DND-41 (cell line): ENCODE data around the gene CAMKMT.

Source experiments
- ATAC-seq: fragments of 200-7000 bp; cut with Tn5 transposase; 3 replicates; pipeline ENCODE4 v1.9.1; 2021; ENCODE audit warnings: low read depth; ENCODE audit not compliant: insufficient read depth
- DNase-seq: peaks from one replicate; pipeline ENCODE4 v3.0.0-alpha.2; 2020
- H2AFZ ChIP-seq: 2 replicates; pipeline ENCODE4 v1.6.0; 2012; ENCODE audit warnings: low read depth, low read length
- H3K27ac ChIP-seq: 2 replicates; pipeline ENCODE4 v1.5.1; 2012; ENCODE audit warnings: low read length, inconsistent platforms
- H3K27me3 ChIP-seq: fragments of 200-600 bp; sonication (generic); 2 replicates; pipeline ENCODE4 v1.6.0; 2012; ENCODE audit warnings: low read length, mild to moderate bottlenecking, inconsistent platforms; ENCODE audit not compliant: insufficient read depth, poor library complexity
- H3K36me3 ChIP-seq: 2 replicates; pipeline ENCODE4 v1.5.1; 2012; ENCODE audit warnings: low read length, inconsistent platforms; ENCODE audit not compliant: insufficient read depth
- H3K4me1 ChIP-seq: 2 replicates; pipeline ENCODE4 v1.5.1; 2012; ENCODE audit warnings: mild to moderate bottlenecking, low read length; ENCODE audit not compliant: insufficient read depth
- H3K4me2 ChIP-seq: 2 replicates; pipeline ENCODE4 v1.6.0; 2012; ENCODE audit warnings: mild to moderate bottlenecking, moderate library complexity, low read length, inconsistent platforms; ENCODE audit not compliant: insufficient read depth
- H3K4me3 ChIP-seq, 2 experiments: fragments of 200-600 bp in 1 of 2; shearing (Covaris generic) in 1 of 2; 2 replicates each; pipeline ENCODE4 v1.5.1; 2012 to 2016; ENCODE audit warnings: inconsistent platforms in 2 of 2, low read length in 2 of 2, mild to moderate bottlenecking in 2 of 2, low read depth in 1 of 2, moderate library complexity in 1 of 2
- H3K79me2 ChIP-seq: 2 replicates; pipeline ENCODE4 v1.6.0; 2012; ENCODE audit warnings: low read length, inconsistent platforms; ENCODE audit not compliant: insufficient read depth
- H3K9ac ChIP-seq: 2 replicates; pipeline ENCODE4 v1.6.0; 2012; ENCODE audit warnings: low read depth, mild to moderate bottlenecking, inconsistent platforms, low read length, moderate library complexity
- H3K9me3 ChIP-seq: 2 replicates; pipeline ENCODE4 v1.5.1; 2012; ENCODE audit warnings: low read length, moderate library complexity, mild to moderate bottlenecking, inconsistent platforms; ENCODE audit not compliant: insufficient read depth, severe bottlenecking
- H4K20me1 ChIP-seq: 2 replicates; pipeline ENCODE4 v1.6.0; 2012; ENCODE audit warnings: low read length; ENCODE audit not compliant: insufficient read depth
- CTCF ChIP-seq: IDR thresholded peaks from 2 replicates; pipeline ENCODE4 v1.5.1; 2012; ENCODE audit warnings: borderline replicate concordance, low read length, moderate library complexity, mild to moderate bottlenecking; ENCODE audit not compliant: poor library complexity, severe bottlenecking; ENCODE audit errors: extremely low read depth
- EZH2 ChIP-seq: IDR thresholded peaks from 3 replicates; pipeline ENCODE4 v1.6.1; 2012; ENCODE audit warnings: borderline replicate concordance, low read depth, mild to moderate bottlenecking, moderate library complexity, low read length, inconsistent platforms; ENCODE audit not compliant: severe bottlenecking

The CAMKMT gene

DNA sequence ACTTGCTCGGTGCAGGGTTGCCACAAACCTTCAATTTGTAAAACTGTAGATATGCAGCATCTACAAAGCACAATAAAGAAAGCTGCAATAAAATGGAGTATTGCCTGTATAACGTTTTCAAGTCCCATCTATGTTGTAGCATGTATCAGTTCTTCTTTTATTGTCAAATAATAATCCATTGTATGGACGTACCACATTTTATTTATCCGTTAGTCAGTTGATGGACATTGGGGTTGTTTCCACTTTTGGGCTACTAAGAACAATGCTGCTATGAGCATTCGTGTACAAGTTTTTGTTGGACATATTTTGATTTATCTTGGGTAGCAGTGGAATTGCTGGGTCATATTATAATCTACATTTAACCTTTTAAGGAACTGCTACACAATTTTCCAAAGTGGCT is 339.1 kb downstream of the CAMKMT start:
- ATAC-seq, result no peak
- Histone ChIP-seq H3K27ac (no peak overlapping the region), H4K20me1 (no peaks in the 10 kb centered on the region), H3K9ac (no peak overlapping the region), H3K27me3 (no peaks in the 10 kb centered on the region), H3K36me3 (no peaks in the 10 kb centered on the region), H3K4me1 (no peaks in the 10 kb centered on the region), H3K4me2 (no peak overlapping the region), H3K4me3 (no peak overlapping the region), H3K9me3 (no peaks in the 10 kb centered on the region), H2AFZ (no peak overlapping the region), H3K79me2 (no peaks in the 10 kb centered on the region)
- no peak for DNase-seq
- no peak for TF ChIP-seq CTCF
- no peak for TF ChIP-seq EZH2

DNA sequence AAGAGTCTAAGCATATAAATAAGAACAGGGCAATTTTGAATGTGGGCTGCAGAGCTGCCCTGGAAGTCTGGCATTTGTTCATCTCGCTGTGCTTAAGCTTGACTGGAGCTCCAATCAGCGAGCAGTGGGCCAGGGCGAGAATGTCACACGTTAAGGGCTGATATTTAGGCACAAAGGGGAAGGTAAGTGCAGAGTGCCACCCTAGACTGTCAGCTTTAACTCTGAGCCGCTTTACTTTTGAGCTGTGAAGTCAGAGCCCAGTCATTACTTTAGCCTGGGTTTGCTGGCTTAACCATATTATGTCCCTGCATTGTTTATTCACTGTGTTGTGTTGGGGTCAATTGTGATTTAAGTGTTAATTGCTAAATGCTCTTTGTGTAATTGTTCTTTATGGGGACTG is 343.6 kb downstream of the CAMKMT start:
- Histone ChIP-seq H3K4me1 (no peaks in the 10 kb centered on the region), H3K4me2 (no peak overlapping the region), H3K9ac (no peak overlapping the region), H3K27me3 (no peaks in the 10 kb centered on the region), H3K79me2 (no peaks in the 10 kb centered on the region), H3K9me3 (no peaks in the 10 kb centered on the region), H4K20me1 (no peaks in the 10 kb centered on the region), H3K4me3 (no peak overlapping the region), H3K36me3 (no peaks in the 10 kb centered on the region), H3K27ac (no peak overlapping the region), H2AFZ (no peak overlapping the region)
- no peak for ATAC-seq
- no peak for TF ChIP-seq CTCF
- TF ChIP-seq EZH2, result no peak
- no peak for DNase-seq

- H3K79me2 ChIP-seq, result no peaks in the 10 kb centered on the region
- no peaks in the 10 kb centered on the region for H3K4me1 ChIP-seq
- no peak overlapping the region for H3K4me3 ChIP-seq
- no peak for ATAC-seq
- no peaks in the 10 kb centered on the region for H4K20me1 ChIP-seq
- H3K36me3 ChIP-seq, result no peaks in the 10 kb centered on the region
- TF ChIP-seq CTCF, result no peak
- no peak for TF ChIP-seq EZH2
- no peak overlapping the region for H2AFZ ChIP-seq
- no peak overlapping the region for H3K27ac ChIP-seq
- DNase-seq, result no peak
- H3K4me2 ChIP-seq, result no peak overlapping the region
- no peaks in the 10 kb centered on the region for H3K9me3 ChIP-seq
- no peak overlapping the region for H3K9ac ChIP-seq
- no peaks in the 10 kb centered on the region for H3K27me3 ChIP-seq
Observed at GRCh38 chr2:44705876-44706480, 344.2 kb downstream of the CAMKMT start.
